Measurements from ENCODE around the gene TMEFF2.

The TMEFF2 gene

DNA sequence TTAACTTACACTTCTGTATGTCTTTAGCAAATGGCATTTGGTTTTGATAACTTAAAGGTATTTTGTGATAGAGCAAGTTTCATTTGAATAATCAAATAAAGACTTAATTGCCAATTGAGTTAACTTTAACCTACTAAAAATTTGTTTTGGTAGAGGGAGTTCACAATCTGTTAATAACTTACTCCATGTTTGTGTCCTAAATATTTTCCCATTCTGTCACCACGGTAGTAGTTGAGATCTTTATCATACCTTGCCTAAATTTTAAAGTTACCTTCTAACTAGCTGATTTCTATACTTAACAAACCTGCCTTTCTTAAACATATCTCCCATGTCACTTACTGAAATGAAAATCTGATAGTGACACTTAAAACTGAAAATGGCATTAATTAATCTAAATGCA lies 127.1 kb downstream of the TMEFF2 start:
- DNase-seq (ENCODE audit: extremely low read depth, low read depth): no peak
- TF ChIP-seq, protein P1, sequence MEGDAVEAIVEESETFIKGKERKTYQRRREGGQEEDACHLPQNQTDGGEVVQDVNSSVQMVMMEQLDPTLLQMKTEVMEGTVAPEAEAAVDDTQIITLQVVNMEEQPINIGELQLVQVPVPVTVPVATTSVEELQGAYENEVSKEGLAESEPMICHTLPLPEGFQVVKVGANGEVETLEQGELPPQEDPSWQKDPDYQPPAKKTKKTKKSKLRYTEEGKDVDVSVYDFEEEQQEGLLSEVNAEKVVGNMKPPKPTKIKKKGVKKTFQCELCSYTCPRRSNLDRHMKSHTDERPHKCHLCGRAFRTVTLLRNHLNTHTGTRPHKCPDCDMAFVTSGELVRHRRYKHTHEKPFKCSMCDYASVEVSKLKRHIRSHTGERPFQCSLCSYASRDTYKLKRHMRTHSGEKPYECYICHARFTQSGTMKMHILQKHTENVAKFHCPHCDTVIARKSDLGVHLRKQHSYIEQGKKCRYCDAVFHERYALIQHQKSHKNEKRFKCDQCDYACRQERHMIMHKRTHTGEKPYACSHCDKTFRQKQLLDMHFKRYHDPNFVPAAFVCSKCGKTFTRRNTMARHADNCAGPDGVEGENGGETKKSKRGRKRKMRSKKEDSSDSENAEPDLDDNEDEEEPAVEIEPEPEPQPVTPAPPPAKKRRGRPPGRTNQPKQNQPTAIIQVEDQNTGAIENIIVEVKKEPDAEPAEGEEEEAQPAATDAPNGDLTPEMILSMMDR (IDR thresholded peaks at IDR 0.05; ENCODE audit: low read depth, low read length): no peak

DNA sequence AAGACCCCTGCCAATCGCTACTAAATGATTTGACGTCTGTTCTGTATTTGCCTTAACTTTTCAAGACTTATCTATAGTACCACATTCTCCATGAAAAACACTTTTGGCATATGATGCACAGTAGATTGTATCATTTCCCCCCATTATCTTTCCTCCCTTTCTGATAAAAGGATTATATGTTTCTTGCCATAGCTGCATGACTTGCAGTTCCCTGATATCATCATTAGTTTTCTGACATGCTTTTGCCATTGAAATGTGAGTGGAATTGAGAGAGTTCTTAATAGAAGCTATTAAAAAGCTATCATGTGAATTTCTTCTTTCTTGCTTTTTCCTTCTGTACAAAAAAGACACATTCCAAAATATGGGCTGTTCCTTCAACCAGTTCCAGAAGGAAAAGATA lies 130.3 kb downstream of the TMEFF2 start:
- TF ChIP-seq, protein P1 (IDR thresholded peaks at IDR 0.05; ENCODE audit: low read depth, low read length): no peak
- no peak for DNase-seq (ENCODE audit: extremely low read depth, low read depth)

DNA sequence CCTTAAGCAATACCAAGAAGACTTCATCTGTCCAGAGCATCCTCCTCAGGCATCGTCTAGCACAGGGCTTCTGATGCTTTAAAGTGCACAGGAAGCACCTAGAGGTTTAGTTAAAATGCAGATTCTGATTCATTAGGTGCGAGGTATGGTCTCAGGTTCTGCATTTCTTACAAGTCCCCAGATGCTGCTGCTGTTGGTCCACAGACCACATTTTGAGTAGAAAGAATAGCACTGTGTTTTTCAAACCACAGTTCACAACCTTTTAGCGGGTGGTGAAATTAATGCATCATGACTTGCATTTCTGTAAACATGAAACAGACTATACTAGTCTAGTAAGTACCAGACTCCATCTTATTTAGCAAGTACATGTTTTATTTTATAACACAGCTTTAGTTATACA lies 134.6 kb downstream of the TMEFF2 start:
- no peak for DNase-seq (ENCODE audit: extremely low read depth, low read depth)
- TF ChIP-seq, protein P1 (IDR thresholded peaks at IDR 0.05; ENCODE audit: low read depth, low read length): no peak

DNA sequence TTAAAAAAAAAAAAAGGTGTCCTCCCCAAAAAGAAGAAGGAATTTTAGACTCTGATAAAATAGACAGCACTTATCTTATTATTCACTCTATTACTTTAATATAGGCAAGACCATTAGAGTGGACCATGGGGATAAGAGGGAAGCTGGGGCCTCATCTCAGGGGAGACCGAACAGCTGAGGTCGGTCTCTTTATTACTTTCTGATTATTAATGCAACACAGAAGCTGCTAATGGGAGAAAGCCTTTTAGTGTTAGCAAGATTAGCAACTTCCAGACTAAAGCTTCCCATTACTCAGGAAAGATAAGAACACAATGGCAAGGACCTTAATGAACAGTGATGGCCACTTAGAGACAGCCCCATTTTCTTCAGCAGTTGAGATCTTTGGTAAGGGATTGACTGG lies 135.5 kb downstream of the TMEFF2 start:
- no peak for DNase-seq (ENCODE audit: extremely low read depth, low read depth)
- TF ChIP-seq, protein P1 (IDR thresholded peaks at IDR 0.05; ENCODE audit: low read depth, low read length): no peak

DNA sequence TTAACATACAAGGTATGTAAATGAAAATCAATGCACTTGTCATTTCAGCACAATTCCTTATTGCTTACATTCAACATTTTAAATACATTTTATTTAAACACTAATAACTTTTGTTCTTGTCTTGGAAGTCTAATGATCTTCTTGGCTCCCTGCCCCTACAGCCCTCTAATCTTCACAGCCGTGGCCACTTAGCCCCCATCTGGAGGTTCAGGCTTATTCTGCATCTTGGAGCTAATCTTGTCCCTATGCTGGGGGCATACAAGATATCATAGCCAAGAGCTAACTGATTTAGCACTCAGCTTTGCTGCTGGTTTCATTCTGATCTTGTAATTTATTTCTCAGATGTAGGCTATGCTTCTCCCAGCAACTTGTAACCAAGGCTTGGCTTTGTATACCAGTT lies 140.8 kb downstream of the TMEFF2 start:
- TF ChIP-seq, protein P1 (IDR thresholded peaks at IDR 0.05; ENCODE audit: low read depth, low read length): no peak
- DNase-seq (ENCODE audit: extremely low read depth, low read depth): no peak

DNA sequence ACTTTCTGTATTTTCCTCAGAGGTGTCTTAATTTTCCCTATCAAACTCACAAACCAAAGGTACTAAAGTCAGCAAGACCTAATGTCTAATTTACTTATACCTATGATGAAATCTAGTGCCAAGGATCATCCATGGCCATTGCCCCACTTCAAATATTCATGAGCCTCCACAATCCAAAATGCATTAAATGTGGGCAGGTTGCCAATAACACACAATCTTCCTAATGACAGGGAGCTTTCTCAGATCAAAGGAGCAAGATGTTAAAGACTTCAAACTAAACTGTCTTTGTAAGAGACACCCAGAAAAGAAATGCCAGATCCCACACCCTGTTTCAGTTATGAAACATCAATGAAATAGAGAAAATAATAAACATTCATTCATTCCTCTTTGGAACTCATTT lies 143.2 kb downstream of the TMEFF2 start:
- DNase-seq (ENCODE audit: extremely low read depth, low read depth): no peak
- TF ChIP-seq, protein P1 (IDR thresholded peaks at IDR 0.05; ENCODE audit: low read depth, low read length): no peak

DNA sequence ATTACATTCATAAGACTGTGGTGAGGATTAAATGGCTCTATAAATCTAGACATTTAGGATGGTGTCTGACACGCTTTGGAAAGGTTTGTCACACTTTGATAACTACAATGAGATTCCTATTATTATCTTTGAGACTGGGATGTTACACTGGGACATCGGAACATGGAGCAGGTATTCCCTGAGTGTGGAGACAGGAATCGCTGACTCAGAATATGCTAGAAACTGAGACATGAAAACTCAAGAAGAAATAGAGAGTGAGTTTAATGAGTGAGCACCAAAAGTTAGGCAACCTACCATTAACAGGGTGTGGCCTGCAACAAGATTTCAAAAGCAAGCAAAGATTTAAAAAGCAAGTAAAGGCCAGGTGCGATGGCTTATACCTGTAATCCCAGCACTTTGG lies 145.4 kb downstream of the TMEFF2 start:
- TF ChIP-seq, protein P1 (IDR thresholded peaks at IDR 0.05; ENCODE audit: low read depth, low read length): no peak

More for the DNA sequence above, 145.4 kb downstream of the TMEFF2 start:
- no peak for DNase-seq (ENCODE audit: extremely low read depth, low read depth)
